ENCODE measurements around the gene SYTL1.

DNA sequence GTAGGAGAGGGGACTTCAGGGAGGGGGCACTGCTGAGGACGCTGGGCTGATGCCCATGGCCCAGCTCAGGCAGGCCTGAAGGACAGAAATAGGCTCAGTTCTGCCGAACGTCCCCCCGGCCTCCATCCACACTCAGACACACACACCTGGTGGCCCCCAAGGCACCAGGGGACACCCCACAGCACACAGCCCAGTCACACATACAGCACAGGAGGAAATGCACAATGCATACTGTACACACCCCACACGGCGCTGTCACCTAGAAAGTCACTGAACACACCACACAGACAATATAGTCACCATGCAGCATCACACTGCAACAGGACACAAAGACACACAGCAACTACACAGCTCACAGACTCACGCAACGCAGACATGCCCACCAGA, 562 bp downstream of the SYTL1 start:
- TF ChIP-seq, protein P1, sequence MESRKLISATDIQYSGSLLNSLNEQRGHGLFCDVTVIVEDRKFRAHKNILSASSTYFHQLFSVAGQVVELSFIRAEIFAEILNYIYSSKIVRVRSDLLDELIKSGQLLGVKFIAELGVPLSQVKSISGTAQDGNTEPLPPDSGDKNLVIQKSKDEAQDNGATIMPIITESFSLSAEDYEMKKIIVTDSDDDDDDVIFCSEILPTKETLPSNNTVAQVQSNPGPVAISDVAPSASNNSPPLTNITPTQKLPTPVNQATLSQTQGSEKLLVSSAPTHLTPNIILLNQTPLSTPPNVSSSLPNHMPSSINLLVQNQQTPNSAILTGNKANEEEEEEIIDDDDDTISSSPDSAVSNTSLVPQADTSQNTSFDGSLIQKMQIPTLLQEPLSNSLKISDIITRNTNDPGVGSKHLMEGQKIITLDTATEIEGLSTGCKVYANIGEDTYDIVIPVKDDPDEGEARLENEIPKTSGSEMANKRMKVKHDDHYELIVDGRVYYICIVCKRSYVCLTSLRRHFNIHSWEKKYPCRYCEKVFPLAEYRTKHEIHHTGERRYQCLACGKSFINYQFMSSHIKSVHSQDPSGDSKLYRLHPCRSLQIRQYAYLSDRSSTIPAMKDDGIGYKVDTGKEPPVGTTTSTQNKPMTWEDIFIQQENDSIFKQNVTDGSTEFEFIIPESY (CRISPR knock-in tag; IDR thresholded peaks at IDR 0.05), result no peak
- TF ChIP-seq GTF2A2 (tag; IDR thresholded peaks at IDR 0.05) (no peak), SMAD3 (CRISPR knock-in tag; conservative IDR thresholded peaks at IDR 0.05) (no peak), NELFE (IDR thresholded peaks at IDR 0.05; ENCODE audit: insufficient read depth, insufficient read length) (no peak), WHSC1 (IDR thresholded peaks at IDR 0.05; ENCODE audit: low read length) (no peak)
- TF ChIP-seq, protein P2, sequence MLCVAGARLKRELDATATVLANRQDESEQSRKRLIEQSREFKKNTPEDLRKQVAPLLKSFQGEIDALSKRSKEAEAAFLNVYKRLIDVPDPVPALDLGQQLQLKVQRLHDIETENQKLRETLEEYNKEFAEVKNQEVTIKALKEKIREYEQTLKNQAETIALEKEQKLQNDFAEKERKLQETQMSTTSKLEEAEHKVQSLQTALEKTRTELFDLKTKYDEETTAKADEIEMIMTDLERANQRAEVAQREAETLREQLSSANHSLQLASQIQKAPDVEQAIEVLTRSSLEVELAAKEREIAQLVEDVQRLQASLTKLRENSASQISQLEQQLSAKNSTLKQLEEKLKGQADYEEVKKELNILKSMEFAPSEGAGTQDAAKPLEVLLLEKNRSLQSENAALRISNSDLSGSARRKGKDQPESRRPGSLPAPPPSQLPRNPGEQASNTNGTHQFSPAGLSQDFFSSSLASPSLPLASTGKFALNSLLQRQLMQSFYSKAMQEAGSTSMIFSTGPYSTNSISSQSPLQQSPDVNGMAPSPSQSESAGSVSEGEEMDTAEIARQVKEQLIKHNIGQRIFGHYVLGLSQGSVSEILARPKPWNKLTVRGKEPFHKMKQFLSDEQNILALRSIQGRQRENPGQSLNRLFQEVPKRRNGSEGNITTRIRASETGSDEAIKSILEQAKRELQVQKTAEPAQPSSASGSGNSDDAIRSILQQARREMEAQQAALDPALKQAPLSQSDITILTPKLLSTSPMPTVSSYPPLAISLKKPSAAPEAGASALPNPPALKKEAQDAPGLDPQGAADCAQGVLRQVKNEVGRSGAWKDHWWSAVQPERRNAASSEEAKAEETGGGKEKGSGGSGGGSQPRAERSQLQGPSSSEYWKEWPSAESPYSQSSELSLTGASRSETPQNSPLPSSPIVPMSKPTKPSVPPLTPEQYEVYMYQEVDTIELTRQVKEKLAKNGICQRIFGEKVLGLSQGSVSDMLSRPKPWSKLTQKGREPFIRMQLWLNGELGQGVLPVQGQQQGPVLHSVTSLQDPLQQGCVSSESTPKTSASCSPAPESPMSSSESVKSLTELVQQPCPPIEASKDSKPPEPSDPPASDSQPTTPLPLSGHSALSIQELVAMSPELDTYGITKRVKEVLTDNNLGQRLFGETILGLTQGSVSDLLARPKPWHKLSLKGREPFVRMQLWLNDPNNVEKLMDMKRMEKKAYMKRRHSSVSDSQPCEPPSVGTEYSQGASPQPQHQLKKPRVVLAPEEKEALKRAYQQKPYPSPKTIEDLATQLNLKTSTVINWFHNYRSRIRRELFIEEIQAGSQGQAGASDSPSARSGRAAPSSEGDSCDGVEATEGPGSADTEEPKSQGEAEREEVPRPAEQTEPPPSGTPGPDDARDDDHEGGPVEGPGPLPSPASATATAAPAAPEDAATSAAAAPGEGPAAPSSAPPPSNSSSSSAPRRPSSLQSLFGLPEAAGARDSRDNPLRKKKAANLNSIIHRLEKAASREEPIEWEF (CRISPR knock-in tag; IDR thresholded peaks at IDR 0.05), result no peak

All from K562 (cell line).